Mucosa of rectum (tissue), 2 donors: ENCODE measurements around the gene CREBBP.

Experiments
- H3K27ac ChIP-seq, 2 donors: one replicate each; pipeline ENCODE4 v1.7.0; 2013; ENCODE audit warnings: inconsistent platforms in 2 of 2, low read depth in 2 of 2, low read length in 2 of 2
- H3K27me3 ChIP-seq, 2 donors: one replicate each; pipeline ENCODE4 v1.7.0; 2013; ENCODE audit warnings: low read length in 2 of 2; ENCODE audit not compliant: control insufficient read depth in 2 of 2, insufficient read depth in 2 of 2
- H3K36me3 ChIP-seq, 2 donors: one replicate each; pipeline ENCODE4 v1.7.0; 2013; ENCODE audit warnings: low read length in 2 of 2; ENCODE audit not compliant: control insufficient read depth in 2 of 2, insufficient read depth in 2 of 2
- H3K4me1 ChIP-seq, 2 donors: one replicate each; pipeline ENCODE4 v1.7.0; 2013; ENCODE audit warnings: low read length in 2 of 2, mild to moderate bottlenecking in 1 of 2; ENCODE audit not compliant: control insufficient read depth in 2 of 2, insufficient read depth in 2 of 2
- H3K4me3 ChIP-seq, 2 donors: one replicate each; pipeline ENCODE4 v1.7.0; 2013; ENCODE audit warnings: low read length in 2 of 2
- H3K9ac ChIP-seq, 2 donors: one replicate each; pipeline ENCODE4 v1.7.0; 2013; ENCODE audit warnings: low read length in 2 of 2, low read depth in 1 of 2, mild to moderate bottlenecking in 1 of 2
- H3K9me3 ChIP-seq, 2 donors: one replicate each; pipeline ENCODE4 v1.7.0; 2013; ENCODE audit warnings: low read length in 2 of 2; ENCODE audit not compliant: control insufficient read depth in 2 of 2
- donor health status: healthy.
- donor health status: Normal muscosa, but diverticular disease.

Gene CREBBP

DNA sequence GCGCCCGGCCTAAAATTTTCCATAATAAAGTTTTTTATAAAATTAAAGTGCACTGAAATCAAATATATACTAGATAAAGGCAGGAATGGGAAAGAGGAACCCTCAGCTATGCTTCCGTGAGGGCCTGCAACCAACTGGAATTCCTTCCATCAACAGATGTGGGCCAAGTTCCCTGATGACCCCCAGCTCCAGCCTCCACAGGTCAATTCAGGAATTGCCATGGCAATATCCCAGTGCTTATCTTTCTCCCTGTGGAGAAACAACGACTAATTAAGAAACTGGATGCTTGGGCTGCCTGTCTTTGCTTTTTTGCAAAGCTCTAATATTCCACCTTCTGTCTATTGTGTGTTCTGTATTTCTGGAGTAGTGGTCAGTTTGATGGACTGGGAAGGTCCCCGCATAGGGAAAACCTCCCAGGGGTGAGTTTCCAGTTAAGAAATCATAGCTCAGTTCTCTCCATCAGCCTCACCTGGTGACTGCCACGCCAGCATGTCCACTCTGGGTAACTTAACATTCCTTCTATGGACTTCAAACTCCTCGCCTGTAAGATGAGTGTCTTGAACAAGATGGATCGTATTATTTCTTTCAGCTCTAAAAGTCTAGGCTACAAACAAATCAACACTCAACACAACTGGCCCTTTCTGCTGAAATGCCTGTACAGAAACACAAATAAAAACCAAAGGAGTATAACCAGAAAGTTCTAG is 67.9 kb downstream of the CREBBP start:
- Histone ChIP-seq H3K4me1 (peaks cover 3 to 4% of the 10 kb centered on the region in 2 donors), H3K36me3 (peaks cover 13 to 16% of the 10 kb centered on the region in 2 donors)

DNA sequence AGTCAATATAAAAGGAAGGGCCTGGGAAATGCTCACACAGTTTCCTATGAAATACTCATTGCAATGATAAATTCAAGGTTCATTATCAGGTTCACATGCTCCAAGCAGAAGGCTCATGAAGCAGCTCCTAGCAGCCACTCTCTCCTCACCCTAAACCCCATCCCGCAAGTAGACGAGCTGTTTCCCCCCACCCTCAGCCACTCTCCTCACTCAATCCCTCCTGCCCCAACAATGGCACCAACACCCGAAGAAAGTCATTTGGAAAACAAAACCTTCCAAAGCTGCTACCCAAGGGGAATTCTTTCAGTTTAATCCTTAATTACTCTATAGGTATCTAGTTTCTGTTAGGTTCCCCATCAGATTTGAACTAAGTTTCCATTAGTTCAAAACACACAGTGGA is 69.7 kb downstream of the CREBBP start:
- peaks cover 0 to 3% of the 10 kb centered on the region in 2 donors for H3K4me1 ChIP-seq
- H3K4me3 ChIP-seq, result no peak overlapping the region
- H3K36me3 ChIP-seq, result peaks cover 16 to 23% of the 10 kb centered on the region in 2 donors
- H3K9ac ChIP-seq, result no peak overlapping the region
- no peak overlapping the region for H3K27ac ChIP-seq
- H3K27me3 ChIP-seq, result no peaks in the 10 kb centered on the region
- H3K9me3 ChIP-seq, result no peaks in the 10 kb centered on the region

More for the DNA sequence above, 67.9 kb downstream of the CREBBP start:
- no peak overlapping the region for H3K27ac ChIP-seq
- no peak overlapping the region for H3K4me3 ChIP-seq
- H3K9me3 ChIP-seq, result no peaks in the 10 kb centered on the region
- H3K27me3 ChIP-seq, result no peaks in the 10 kb centered on the region
- no peak overlapping the region for H3K9ac ChIP-seq

DNA sequence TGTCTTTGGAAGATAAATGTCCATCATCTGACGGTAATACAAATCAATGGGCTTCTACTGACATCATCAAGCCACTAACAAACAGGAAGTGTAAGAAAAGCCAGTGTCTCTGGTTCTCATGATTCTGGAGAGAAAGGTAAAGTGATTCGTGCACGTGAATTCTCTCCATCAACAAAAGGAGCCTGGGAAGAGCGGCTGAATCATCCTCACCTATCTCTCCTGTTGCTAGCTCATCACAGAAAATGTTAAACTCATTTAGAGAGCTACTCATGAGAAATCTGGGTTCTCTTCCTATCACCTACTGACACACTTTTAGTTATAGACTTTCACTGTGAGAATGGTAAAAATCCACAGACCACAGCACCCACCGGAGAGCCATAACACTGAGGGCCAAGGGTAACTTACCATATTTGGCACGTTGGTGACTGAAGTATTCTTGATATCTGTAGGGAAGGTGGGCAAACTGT is 70.3 kb downstream of the CREBBP start:
- Histone ChIP-seq H3K36me3 (peaks cover 16 to 23% of the 10 kb centered on the region in 2 donors), H3K4me3 (no peak overlapping the region), H3K4me1 (peaks cover 0 to 3% of the 10 kb centered on the region in 2 donors)

DNA sequence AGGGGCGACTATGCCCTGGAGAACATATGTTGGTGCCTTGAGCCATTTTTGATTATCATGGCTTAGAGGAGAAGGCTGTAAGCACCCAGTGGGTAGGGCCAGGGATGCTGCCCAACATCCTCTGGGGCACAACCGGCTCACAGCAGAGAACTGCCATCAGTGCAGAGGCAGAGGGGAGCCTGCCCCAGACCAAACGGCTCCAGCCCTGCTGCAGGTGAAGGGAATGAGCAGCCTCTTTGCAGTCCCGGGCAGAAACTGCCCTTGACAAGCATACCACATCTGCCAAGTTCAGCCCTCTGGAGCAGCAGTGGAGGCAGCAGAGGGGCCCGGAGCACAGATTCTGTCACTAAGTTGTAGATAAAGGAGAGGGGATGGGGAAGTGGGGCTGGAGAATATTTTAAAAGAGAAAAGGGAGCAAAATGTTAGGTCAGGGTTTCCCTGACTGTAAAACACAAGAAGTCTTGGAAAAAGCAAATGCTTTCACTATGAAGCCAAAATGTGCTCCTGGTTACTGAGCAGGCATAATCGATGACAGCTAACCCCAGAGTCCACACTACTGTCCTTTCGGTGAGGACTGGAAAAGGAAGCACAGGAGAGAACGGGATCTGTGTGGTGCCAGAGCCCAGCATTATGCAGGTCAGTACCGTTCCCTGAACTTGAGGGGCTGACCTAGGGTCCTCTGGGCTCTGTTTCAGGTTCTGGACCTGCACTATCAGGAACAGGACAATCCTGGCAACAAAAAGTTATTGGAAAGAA is 72.0 kb downstream of the CREBBP start:
- H3K9me3 ChIP-seq, result no peaks in the 10 kb centered on the region
- H3K4me3 ChIP-seq, result no peak overlapping the region
- H3K27me3 ChIP-seq, result no peaks in the 10 kb centered on the region
- H3K9ac ChIP-seq, result no peak overlapping the region
- H3K36me3 ChIP-seq, result peaks cover 16 to 23% of the 10 kb centered on the region in 2 donors
- H3K27ac ChIP-seq, result no peak overlapping the region
- H3K4me1 ChIP-seq, result peaks cover 0 to 3% of the 10 kb centered on the region in 2 donors

More for the DNA sequence above, 70.3 kb downstream of the CREBBP start:
- no peaks in the 10 kb centered on the region for H3K9me3 ChIP-seq
- H3K9ac ChIP-seq, result no peak overlapping the region
- H3K27me3 ChIP-seq, result no peaks in the 10 kb centered on the region
- H3K27ac ChIP-seq, result no peak overlapping the region

DNA sequence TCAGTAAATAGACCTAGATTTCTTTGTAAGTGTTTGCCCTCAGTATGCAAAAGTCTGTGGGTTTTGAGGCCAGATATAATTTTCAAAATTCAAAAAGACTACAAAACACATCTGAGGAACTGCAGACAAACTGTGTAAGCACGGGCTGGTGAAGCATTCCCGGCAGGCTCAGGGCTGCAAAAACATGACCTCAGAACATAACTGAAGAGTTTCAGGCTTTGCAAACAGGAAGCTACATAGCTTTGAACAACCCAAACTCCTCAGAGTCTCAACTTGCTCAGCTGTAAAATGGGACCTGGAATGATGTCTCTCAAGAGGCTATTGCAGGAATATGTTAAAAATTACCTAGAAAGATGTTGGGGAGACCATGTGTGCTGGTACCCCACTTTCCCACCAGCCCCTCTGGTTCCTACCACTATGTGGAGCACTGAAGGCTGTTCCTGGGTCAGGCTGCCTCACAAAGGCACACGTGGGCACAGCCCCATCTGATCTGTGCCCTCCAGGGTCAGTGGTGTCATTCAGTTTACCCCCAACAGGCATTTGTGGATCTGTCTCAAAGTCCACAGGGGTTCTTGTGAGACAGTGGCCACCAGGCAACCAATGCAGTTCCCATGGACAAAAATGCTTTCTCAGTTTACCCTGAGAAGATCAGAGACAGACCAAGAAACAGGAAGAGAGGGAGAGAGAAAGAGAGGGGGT is 72.9 kb downstream of the CREBBP start:
- Histone ChIP-seq H3K4me1 (peaks cover 0 to 3% of the 10 kb centered on the region in 2 donors), H3K9ac (no peak overlapping the region), H3K27ac (no peak overlapping the region), H3K36me3 (peaks cover 16 to 23% of the 10 kb centered on the region in 2 donors), H3K4me3 (no peak overlapping the region), H3K27me3 (no peaks in the 10 kb centered on the region), H3K9me3 (no peaks in the 10 kb centered on the region)

DNA sequence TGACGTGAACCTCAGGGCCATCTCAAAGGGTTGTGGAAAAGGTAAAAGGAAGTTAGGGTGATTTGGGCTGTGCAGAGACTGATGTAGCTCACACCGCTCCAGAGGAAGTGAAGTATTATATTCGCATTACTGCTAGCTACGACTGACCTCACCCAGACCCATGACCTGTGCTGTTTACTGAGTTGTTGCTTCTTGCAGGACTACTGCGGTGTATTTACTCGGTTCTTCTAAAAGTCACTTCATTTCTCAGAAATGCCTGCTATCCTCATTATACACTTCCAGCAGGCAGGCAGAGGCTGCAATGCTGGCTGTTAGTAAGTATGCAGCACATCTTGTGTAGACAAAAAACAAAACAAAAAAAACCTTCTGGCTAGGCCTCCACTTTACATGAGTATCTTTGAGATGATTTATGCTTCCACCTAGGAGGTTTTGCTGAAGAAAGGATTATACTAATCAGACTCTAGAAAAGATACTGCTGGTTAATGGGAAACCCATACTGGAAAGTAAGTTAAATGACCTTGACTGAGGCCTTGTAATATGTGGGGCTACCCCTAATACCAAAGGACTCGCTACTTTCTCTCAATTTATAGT is 76.0 kb downstream of the CREBBP start:
- Histone ChIP-seq H3K27me3 (no peaks in the 10 kb centered on the region), H3K4me3 (no peak overlapping the region), H3K9ac (no peak overlapping the region), H3K4me1 (peaks cover 0 to 3% of the 10 kb centered on the region in 2 donors), H3K36me3 (peaks cover 10 to 14% of the 10 kb centered on the region in 2 donors), H3K9me3 (no peaks in the 10 kb centered on the region), H3K27ac (no peak overlapping the region)

DNA sequence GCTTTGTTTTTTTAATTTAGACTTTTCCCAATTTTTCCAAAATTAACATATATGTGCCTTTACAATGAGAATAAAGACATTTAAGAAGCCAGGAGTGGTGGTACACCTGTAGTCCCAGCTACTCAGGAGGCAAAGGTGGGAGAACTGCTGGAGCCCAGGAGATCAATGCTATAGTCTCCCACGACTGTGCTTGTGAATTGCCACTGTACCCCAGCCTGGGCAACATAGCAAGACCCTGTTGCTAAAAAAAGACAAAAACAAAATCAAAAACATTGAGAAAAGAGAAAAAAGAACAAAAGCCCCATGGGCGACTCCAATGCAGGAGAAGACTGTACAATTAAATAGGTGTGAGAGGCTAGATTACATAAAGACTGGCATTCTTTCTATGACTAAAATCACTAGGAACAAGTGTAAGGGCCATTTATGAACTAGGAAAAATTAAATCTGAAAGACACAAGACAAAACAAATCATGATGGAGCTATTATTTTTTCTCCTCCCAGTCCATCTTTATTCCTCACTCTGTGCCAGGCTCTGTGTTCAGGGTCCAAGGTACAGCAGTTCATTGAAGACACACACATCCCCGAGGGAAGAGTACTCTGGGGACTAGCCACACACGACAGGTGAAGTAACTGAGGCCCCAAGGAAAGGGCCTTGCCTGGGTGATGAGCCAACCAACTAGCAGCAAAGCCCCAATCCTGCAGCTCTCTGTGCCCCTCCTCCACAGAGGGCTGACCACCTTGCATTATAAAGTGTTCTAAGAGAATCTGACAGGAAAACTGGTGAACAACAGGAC is 79.8 kb downstream of the CREBBP start:
- no peaks in the 10 kb centered on the region for H3K27me3 ChIP-seq
- H3K4me1 ChIP-seq, result no peaks in the 10 kb centered on the region
- no peak overlapping the region for H3K9ac ChIP-seq
- no peak overlapping the region for H3K4me3 ChIP-seq
- H3K36me3 ChIP-seq, result no peaks in the 10 kb centered on the region
- H3K27ac ChIP-seq, result no peak overlapping the region
- H3K9me3 ChIP-seq, result no peaks in the 10 kb centered on the region

DNA sequence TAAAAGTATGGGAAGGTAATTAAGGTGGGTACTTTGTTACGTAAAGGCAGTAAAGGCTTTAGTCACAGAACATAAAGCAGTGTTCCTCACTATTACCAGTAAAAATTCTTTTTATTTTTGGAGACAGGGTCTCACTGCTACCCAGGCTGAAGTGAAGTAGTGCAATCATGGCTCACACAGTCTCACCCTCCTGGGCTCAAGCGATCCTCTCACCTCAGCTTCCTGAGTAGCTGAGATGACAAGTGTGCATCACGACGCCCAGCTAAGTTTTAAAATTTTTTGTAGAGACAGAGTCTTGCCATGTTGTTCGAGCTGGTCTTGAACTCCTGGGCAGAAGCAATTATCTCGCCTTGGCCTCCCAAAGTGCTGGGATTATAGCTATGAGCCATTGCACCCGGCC is 80.5 kb downstream of the CREBBP start:
- Histone ChIP-seq H3K9me3 (no peaks in the 10 kb centered on the region), H3K4me3 (no peak overlapping the region), H3K36me3 (no peaks in the 10 kb centered on the region), H3K27ac (no peak overlapping the region), H3K27me3 (no peaks in the 10 kb centered on the region), H3K9ac (no peak overlapping the region), H3K4me1 (no peaks in the 10 kb centered on the region)

DNA sequence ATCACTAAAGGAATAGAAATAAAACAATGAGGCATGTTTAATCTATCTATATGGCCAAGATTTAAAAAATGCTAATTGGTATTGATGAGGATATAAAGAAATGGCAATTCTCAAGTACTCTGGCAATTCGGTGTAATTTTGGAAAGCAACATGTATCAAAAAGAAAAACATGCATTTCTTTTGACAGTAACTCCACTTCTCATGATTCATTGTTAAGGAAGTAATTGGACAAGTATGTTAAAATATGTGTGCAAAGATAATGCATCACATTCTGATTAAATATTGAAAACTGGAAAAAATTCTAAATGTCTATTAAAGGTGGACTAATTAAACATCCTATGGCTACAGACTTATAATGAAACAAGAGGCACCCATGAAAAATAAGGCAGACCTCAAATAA is 81.2 kb downstream of the CREBBP start:
- no peaks in the 10 kb centered on the region for H3K36me3 ChIP-seq
- no peaks in the 10 kb centered on the region for H3K4me1 ChIP-seq
- H3K9ac ChIP-seq, result no peak overlapping the region
- no peaks in the 10 kb centered on the region for H3K27me3 ChIP-seq
- no peak overlapping the region for H3K27ac ChIP-seq
- no peak overlapping the region for H3K4me3 ChIP-seq
- no peaks in the 10 kb centered on the region for H3K9me3 ChIP-seq
